ENCODE data around the gene C12orf57. TPM values are rescaled to one million over a fixed set of nuclear protein-coding genes. Genes with fewer than 3 reads are reported as not detected.

C12orf57 gene
- total and polyA plus RNA-seq, 10 of the 15 experiments (the other 5 are each of a cell fraction or from before 2014, with no cell fraction given), result 64.5 to 377 (median 211) TPM

- Histone ChIP-seq H3K27ac (ENCODE audit: control insufficient read depth, insufficient read depth) (no peak overlapping the region), H3K27me3 (replicated peaks in 1 of 2; ENCODE audit: control insufficient read depth in 2 of 2, insufficient read depth in 2 of 2, low read length in 1 of 2) (no peaks in the 10 kb centered on the region), H3K4me2 (ENCODE audit: control insufficient read depth, insufficient read depth) (no peak overlapping the region), H3K4me3 (no peak overlapping the region), H3K4me1 (ENCODE audit: control insufficient read depth, insufficient read depth, low read length) (peaks cover 7% of the 10 kb centered on the region; the same call in 1 of the 2 replicates), H4K20me1 (ENCODE audit: control insufficient read depth, insufficient read depth) (no peaks in the 10 kb centered on the region), H3K79me2 (ENCODE audit: control insufficient read depth, insufficient read depth, low read length) (peaks cover 23% of the 10 kb centered on the region), H2AFZ (ENCODE audit: control insufficient read depth, low read depth, low read length) (no peak overlapping the region), H3K9ac (ENCODE audit: control insufficient read depth, insufficient read depth, low read length) (no peak overlapping the region), H3K36me3 (ENCODE audit: control insufficient read depth in 2 of 2, insufficient read depth in 2 of 2, low read length in 1 of 2) (peaks cover 2 to 6% of the 10 kb centered on the region in 2 experiments; a peak in 2 of 4 replicates), H3K9me3 (replicated peaks; ENCODE audit: control insufficient read depth, insufficient read depth, low read length) (no peaks in the 10 kb centered on the region)
- ATAC-seq, result no peak
- no peak for TF ChIP-seq NBN (IDR thresholded peaks at IDR 0.05)
- no peak for TF ChIP-seq SMC3 (IDR thresholded peaks at IDR 0.05; ENCODE audit: borderline replicate concordance, low read length)
- no peak for TF ChIP-seq ETV6 (conservative IDR thresholded peaks at IDR 0.05 in 1 of 2, IDR thresholded peaks at IDR 0.05 in 1 of 2; ENCODE audit: borderline replicate concordance in 1 of 2, low read depth in 1 of 2)
- no peak for TF ChIP-seq NR2F1 (conservative IDR thresholded peaks at IDR 0.05)
- no peak for TF ChIP-seq HDAC6 (IDR thresholded peaks at IDR 0.05; ENCODE audit: unreplicated experiment)
- no peak for TF ChIP-seq RUNX3 (IDR thresholded peaks at IDR 0.05; ENCODE audit: low read length)
- no peak for TF ChIP-seq MAX (IDR thresholded peaks at IDR 0.05; ENCODE audit: low read depth, low read length)
- no peak for TF ChIP-seq FOXK2 (IDR thresholded peaks at IDR 0.05)
- TF ChIP-seq IRF3 (IDR thresholded peaks at IDR 0.05), result no peak
- no peak for TF ChIP-seq POLR2AphosphoS5 (IDR thresholded peaks at IDR 0.05; ENCODE audit: low read length)
- TF ChIP-seq NRF1 (conservative IDR thresholded peaks at IDR 0.05; ENCODE audit: low read depth, low read length), result no peak
- TF ChIP-seq BACH1 (IDR thresholded peaks at IDR 0.05; ENCODE audit: borderline replicate concordance), result no peak
- no peak for TF ChIP-seq BMI1 (IDR thresholded peaks at IDR 0.05; ENCODE audit: borderline replicate concordance)
- 92% methylated on average over 15 of the region's 15 CpGs for WGBS (ENCODE audit: insufficient coverage, insufficient replicate concordance, low lambda C conversion rate, missing lambda C conversion rate)
- CTCF ChIA-PET, result interaction anchor here (0.6 to 4.6 kb wide), 8 partner anchors 10 to 197 kb away, joined by 3 to 20 read pairs (median 5); partner anchors contain the start of genes C1RL and SPSB2
- RAD21 ChIA-PET (ENCODE audit: unreplicated experiment), result interaction anchor here (1.9 kb wide), 1 partner anchor 21 kb away, joined by 7 read pairs; no protein-coding TSS in a partner anchor
- intact Hi-C loops (cut with micrococcal nuclease; ENCODE audit: unreplicated experiment) (no loop called here), in situ Hi-C loops (cut with MboI) (no loop called here)
- DNase-seq (ENCODE audit: low read depth, low spot score), result no peak
- SMC1A ChIA-PET (ENCODE audit: uncharacterized antibody, unreplicated experiment), result interaction anchor here (0.7 to 3.1 kb wide), 3 partner anchors 10 to 21 kb away, joined by 3 to 16 read pairs (median 3); no protein-coding TSS in a partner anchor
- POLR2A ChIA-PET, result interaction anchor here (0.7 to 3.0 kb wide), 7 partner anchors 10 to 63 kb away, joined by 3 to 14 read pairs (median 4); partner anchors contain the start of gene SPSB2
- no peak for FAIRE-seq
- BruUV-seq (replicated peaks), result no TSS peak
Measured at GRCh38 chr12:6912164-6912935, 31.5 kb upstream of the C12orf57 start.

Measured in GM12878 (cell line).